MG63 (cell line): ENCODE measurements around the gene TMX1. TPM values are rescaled to one million over a fixed set of nuclear protein-coding genes. Genes with fewer than 3 reads are reported as not detected.
"Not testable (repeated sequence)": the region's sequence is repeated elsewhere in the genome, so short reads cannot be mapped to it uniquely, and the experiment has no call there.

Experiments used
- DNase-seq: peaks from one replicate; pipeline ENCODE4 v3.0.0-alpha.2; 2020
- H3K27me3 ChIP-seq: fragments of 250-450 bp; sonication (Bioruptor Pico); 2 replicates; pipeline ENCODE4 v1.5.1; 2020; ENCODE audit warnings: mild to moderate bottlenecking, moderate library complexity
- H3K36me3 ChIP-seq: fragments of 250-450 bp; sonication (Bioruptor Pico); 2 replicates; pipeline ENCODE4 v1.5.1; 2020; ENCODE audit warnings: mild to moderate bottlenecking, moderate library complexity
- H3K4me3 ChIP-seq: fragments of 250-450 bp; sonication (Bioruptor Pico); 2 replicates; pipeline ENCODE4 v1.5.1; 2020; ENCODE audit warnings: mild to moderate bottlenecking, moderate library complexity
- H3K9me3 ChIP-seq: fragments of 250-450 bp; sonication (Bioruptor Pico); 2 replicates; pipeline ENCODE4 v1.5.1; 2020; ENCODE audit warnings: mild to moderate bottlenecking, moderate library complexity
- total RNA-seq: library from RNA; depleted of rRNA; stranded (reverse); fragments of >200 nt; shearing (Covaris generic); gene quantifications from 2 replicates; pipeline ENCODE4 v1.2.3, GENCODE V29; 2014; ENCODE audit warnings: low replicate concordance; rRNA removed

Gene TMX1
- 31.8 and 49.6 TPM in 2 replicates for total RNA-seq

- H3K27me3 ChIP-seq: no peaks in the 10 kb centered on the region
- peak; percentile 94 for DNase-seq
- H3K4me3 ChIP-seq: peak within 1 kb of the TSS; percentile 92
- no peaks in the 10 kb centered on the region for H3K9me3 ChIP-seq
- H3K36me3 ChIP-seq: peaks cover 3% of the 10 kb centered on the region; the same call in 1 of the 2 replicates
Observed at GRCh38 chr14:51239813-51240803, at the start of gene TMX1. Gene TMX1 (plus strand): TSS chr14:51240247. CDS start chr14:51240293, 46 bp downstream.

GRCh38 chr14:51201890-51202289 lies 38.2 kb upstream of the TMX1 start:
- H3K4me3 ChIP-seq: no peak overlapping the region
- no peaks in the 10 kb centered on the region; the same call in 1 of the 2 replicates for H3K27me3 ChIP-seq
- H3K9me3 ChIP-seq: no peaks in the 10 kb centered on the region
- no peaks in the 10 kb centered on the region for H3K36me3 ChIP-seq
- DNase-seq: no peak

- no peaks in the 10 kb centered on the region for H3K36me3 ChIP-seq
- DNase-seq: no peak
- H3K27me3 ChIP-seq: no peaks in the 10 kb centered on the region; the same call in 1 of the 2 replicates
- no peak overlapping the region for H3K4me3 ChIP-seq
- no peaks in the 10 kb centered on the region for H3K9me3 ChIP-seq
Observed at GRCh38 chr14:51202914-51203665, 37.0 kb upstream of the TMX1 start.

- H3K36me3 ChIP-seq: no peaks in the 10 kb centered on the region
- no peak overlapping the region for H3K4me3 ChIP-seq
- no peak for DNase-seq
- H3K27me3 ChIP-seq: no peaks in the 10 kb centered on the region
- no peaks in the 10 kb centered on the region for H3K9me3 ChIP-seq
Observed at GRCh38 chr14:51203881-51204280, 36.2 kb upstream of the TMX1 start.

DNA sequence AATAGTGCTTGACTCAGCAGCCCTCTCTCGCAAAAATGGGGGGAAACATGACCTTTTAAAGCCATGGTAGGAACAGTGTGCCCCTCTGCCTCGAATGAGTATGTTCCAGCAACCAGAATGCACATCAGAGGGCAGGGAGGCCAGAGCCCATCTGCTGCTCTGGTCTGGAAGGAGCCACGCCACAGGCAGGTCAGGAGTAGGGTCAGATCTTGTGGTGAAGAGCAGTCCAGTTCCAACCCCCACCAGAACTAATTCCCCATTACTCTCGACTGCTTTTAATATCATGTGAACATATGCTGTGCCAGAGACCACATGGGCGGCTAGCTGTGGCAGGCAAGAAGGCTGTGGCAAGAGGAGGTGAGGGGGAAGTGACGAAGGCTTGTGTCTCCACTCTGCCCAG lies 34.6 kb upstream of the TMX1 start:
- DNase-seq: no peak
- Histone ChIP-seq H3K4me3 (no peak overlapping the region), H3K27me3 (no peaks in the 10 kb centered on the region), H3K9me3 (no peaks in the 10 kb centered on the region), H3K36me3 (no peaks in the 10 kb centered on the region)

DNA sequence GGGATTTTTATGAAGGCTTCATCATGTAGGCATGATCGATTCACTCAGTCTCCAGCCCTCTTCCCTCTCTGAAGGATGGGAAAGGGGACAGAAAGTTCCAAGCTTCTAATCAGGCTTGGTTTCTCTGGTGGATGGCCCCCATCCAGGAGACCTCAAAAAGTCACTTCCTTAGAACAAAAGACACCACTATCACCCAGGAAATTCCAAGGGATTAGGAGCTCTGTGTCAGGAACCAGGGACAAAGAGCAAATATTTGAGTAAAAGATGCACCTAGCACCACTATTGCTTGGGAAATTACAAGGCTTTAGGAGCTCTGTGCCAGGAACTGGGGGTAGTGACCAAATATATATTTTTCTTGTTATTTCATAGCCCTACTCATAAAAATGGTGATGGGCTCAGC lies 33.6 kb upstream of the TMX1 start:
- H3K9me3 ChIP-seq: no peaks in the 10 kb centered on the region
- no peak overlapping the region for H3K4me3 ChIP-seq
- DNase-seq: no peak
- no peaks in the 10 kb centered on the region for H3K27me3 ChIP-seq
- H3K36me3 ChIP-seq: no peaks in the 10 kb centered on the region

GRCh38 chr14:51207621-51208020 lies 32.4 kb upstream of the TMX1 start:
- no peak for DNase-seq
- H3K27me3 ChIP-seq: no peaks in the 10 kb centered on the region
- H3K4me3 ChIP-seq: no peak overlapping the region
- no peaks in the 10 kb centered on the region for H3K36me3 ChIP-seq
- H3K9me3 ChIP-seq: no peaks in the 10 kb centered on the region

DNA sequence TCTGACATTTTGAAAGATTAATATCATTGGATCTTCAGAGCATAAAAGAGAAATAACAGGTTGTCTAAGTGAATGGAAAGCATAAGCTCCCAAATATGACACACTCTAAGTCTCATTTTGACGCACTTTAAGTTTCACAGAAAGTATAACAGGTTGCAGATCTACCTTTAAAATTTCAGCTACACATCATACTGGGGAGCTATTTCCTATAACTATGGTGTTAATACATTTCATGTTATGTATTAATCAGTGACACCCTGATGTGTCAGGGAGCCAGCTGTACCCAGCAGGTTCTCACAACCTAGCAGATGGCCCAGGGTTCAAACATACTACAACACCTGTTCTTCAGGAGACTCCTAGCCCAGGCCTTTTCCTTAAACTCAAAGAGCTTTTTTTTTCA lies 31.1 kb upstream of the TMX1 start:
- H3K9me3 ChIP-seq: no peaks in the 10 kb centered on the region
- DNase-seq: no peak
- no peaks in the 10 kb centered on the region for H3K27me3 ChIP-seq
- H3K36me3 ChIP-seq: no peaks in the 10 kb centered on the region
- no peak overlapping the region for H3K4me3 ChIP-seq

DNA sequence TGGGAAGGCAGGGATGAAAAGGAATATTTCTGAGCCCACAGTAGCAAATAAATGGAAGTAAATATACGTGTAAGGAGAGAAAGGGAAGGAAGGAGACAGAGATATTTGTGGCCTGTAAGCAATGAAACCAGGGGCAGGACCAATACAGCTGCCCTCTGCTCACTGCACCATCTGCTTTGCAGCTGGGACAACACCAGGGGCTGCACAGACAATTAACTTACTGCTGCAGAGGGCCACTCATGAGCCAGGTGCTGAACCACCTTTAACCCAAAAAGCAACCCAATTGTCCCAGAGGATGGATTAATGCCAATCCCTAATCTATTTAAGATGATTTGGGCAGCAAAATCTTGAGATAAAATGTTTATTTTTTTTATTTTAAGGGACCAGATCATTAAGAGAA lies 30.6 kb upstream of the TMX1 start:
- Histone ChIP-seq H3K27me3 (no peaks in the 10 kb centered on the region), H3K4me3 (no peak overlapping the region), H3K36me3 (no peaks in the 10 kb centered on the region), H3K9me3 (no peaks in the 10 kb centered on the region)
- DNase-seq: no peak

DNA sequence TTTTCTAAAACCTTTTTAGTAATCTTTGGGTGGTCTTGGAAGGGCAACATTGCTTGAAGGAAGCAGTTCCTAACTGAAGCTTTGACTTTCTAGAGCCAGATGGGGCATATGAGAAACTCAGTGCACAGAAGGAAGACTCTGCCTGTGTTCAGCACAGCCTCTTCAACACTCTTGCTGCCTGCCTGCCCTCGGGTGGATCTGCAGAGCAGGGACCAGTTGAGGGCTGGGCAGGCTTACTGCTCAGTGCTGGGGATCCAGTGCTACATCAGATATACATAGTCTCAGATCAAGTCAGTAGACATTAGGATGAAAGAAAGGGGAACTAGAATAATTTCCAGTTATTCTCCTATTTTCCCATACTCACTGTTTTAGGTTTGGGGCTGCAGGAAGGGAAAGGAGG lies 29.5 kb upstream of the TMX1 start:
- H3K9me3 ChIP-seq: no peaks in the 10 kb centered on the region
- DNase-seq: no peak
- no peaks in the 10 kb centered on the region for H3K27me3 ChIP-seq
- no peak overlapping the region for H3K4me3 ChIP-seq
- no peaks in the 10 kb centered on the region for H3K36me3 ChIP-seq

DNA sequence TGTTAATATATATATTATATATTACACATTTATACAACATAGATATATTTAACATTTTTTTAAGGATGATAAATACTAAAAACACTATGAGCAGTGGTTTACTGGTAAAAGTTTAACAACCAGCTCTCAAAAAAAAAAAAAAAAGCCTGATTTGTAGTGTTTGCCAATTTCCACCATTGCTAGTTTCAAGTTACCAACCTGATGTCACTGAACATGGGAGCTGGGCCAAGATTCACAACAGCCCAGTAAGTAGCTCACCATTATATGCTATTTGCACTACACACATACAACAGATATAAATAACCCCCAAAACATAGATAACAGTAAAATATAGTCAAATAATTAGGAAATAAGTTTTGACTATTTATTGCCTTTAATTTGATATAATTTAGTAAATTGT lies 28.9 kb upstream of the TMX1 start:
- no peak overlapping the region for H3K4me3 ChIP-seq
- no peaks in the 10 kb centered on the region for H3K36me3 ChIP-seq
- no peaks in the 10 kb centered on the region for H3K9me3 ChIP-seq
- H3K27me3 ChIP-seq: no peaks in the 10 kb centered on the region
- peak; percentile 23 for DNase-seq

GRCh38 chr14:51216602-51217001 lies 23.4 kb upstream of the TMX1 start:
- Histone ChIP-seq H3K27me3 (no peaks in the 10 kb centered on the region), H3K4me3 (no peak overlapping the region), H3K9me3 (no peaks in the 10 kb centered on the region), H3K36me3 (no peaks in the 10 kb centered on the region)
- no peak for DNase-seq

DNA sequence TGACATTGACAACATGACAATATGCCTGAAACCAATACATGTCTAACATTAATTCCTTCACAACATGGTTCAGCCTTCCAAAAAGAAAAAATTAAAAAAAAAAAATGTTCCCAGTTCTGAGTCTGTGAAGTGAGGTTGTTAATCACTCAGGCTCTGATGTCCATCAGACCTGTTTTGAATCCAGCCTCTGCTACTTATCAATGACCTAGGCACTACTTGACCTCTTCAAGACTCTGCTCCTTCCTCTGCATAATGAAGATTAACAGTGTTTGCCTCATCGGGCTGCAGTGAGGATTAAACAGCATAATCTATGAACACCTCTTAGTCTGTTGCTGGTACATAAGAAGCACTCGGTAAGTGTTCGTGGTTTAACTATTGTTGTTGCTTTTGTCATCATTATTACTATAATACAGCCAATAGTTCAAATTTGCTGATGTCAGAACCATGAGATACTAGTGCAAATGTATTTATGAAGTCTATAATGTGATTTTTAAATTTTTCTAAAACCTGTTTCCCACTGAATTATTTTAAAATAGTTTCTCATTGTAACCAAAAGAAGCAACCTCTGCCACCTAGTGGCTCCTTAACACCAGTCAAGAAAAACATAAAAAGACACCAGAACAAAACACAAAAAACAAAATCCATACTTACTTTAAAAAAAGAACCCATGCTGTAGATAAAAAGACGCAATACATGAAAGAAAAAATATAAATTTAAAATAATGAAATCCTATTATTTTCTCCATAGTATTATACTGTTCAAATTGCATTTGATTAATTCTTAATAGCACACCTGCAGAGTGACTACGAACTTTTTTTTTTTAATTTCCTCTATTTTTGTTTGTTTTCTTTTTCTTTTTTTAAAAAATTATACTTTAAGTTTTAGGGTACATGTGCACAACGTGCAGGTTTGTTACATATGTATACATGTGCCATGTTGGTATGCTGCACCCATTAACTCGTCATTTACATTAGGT lies 20.3 kb upstream of the TMX1 start:
- no peak for DNase-seq
- no peaks in the 10 kb centered on the region for H3K9me3 ChIP-seq
- no peaks in the 10 kb centered on the region for H3K27me3 ChIP-seq
- no peak overlapping the region for H3K4me3 ChIP-seq
- H3K36me3 ChIP-seq: no peaks in the 10 kb centered on the region

GRCh38 chr14:51223463-51223862 lies 16.6 kb upstream of the TMX1 start:
- DNase-seq, H3K4me3 ChIP-seq, H3K9me3 ChIP-seq, H3K36me3 ChIP-seq, H3K27me3 ChIP-seq: not testable (repeated sequence)

- peak; percentile 9 for DNase-seq
Observed at GRCh38 chr14:51224551-51224950, 15.5 kb upstream of the TMX1 start.

GRCh38 chr14:51225751-51226150 lies 14.3 kb upstream of the TMX1 start:
- Histone ChIP-seq H3K27me3 (no peaks in the 10 kb centered on the region), H3K4me3 (no peak overlapping the region), H3K9me3 (no peaks in the 10 kb centered on the region), H3K36me3 (no peaks in the 10 kb centered on the region)
- no peak for DNase-seq

More at GRCh38 chr14:51224551-51224950, 15.5 kb upstream of the TMX1 start:
- no peaks in the 10 kb centered on the region for H3K9me3 ChIP-seq
- no peaks in the 10 kb centered on the region for H3K36me3 ChIP-seq
- no peak overlapping the region for H3K4me3 ChIP-seq
- H3K27me3 ChIP-seq: no peaks in the 10 kb centered on the region
